Esophagus (tissue), 2 donors: ENCODE data around the gene SYNE1. TPM values are rescaled to one million over a fixed set of nuclear protein-coding genes. Genes with fewer than 3 reads are reported as not detected.
A peak's percentile ranks its signal among the peaks of the same experiment; 100 is the strongest.

Experiments
- H3K27ac ChIP-seq, 2 donors: one replicate each; pipeline ENCODE4 v1.5.1; 2013; ENCODE audit warnings: low read depth in 2 of 2, mild to moderate bottlenecking in 2 of 2, inconsistent platforms in 1 of 2, low read length in 1 of 2, moderate library complexity in 1 of 2
- H3K27me3 ChIP-seq, 2 donors: one replicate each; pipeline ENCODE4 v1.6.1; 2013; ENCODE audit warnings: low read length in 2 of 2, control low read depth in 1 of 2, mild to moderate bottlenecking in 1 of 2; ENCODE audit not compliant: insufficient read depth in 2 of 2, control insufficient read depth in 1 of 2
- H3K36me3 ChIP-seq, 2 donors: one replicate each; pipeline ENCODE4 v1.6.1; 2013; ENCODE audit warnings: low read length in 1 of 2; ENCODE audit not compliant: control insufficient read depth in 2 of 2, insufficient read depth in 2 of 2
- H3K4me1 ChIP-seq, 2 donors: one replicate each; pipeline ENCODE4 v1.6.1; 2013; ENCODE audit warnings: low read length in 1 of 2; ENCODE audit not compliant: control insufficient read depth in 2 of 2, insufficient read depth in 2 of 2
- H3K4me3 ChIP-seq, 2 donors: one replicate each; pipeline ENCODE4 v1.5.1; 2013; ENCODE audit warnings: low read length in 2 of 2, mild to moderate bottlenecking in 2 of 2, low read depth in 1 of 2, moderate library complexity in 1 of 2
- H3K9me3 ChIP-seq, 2 donors: one replicate each; pipeline ENCODE4 v1.6.1; 2013; ENCODE audit warnings: mild to moderate bottlenecking in 2 of 2, low read depth in 1 of 2, low read length in 1 of 2, moderate library complexity in 1 of 2; ENCODE audit not compliant: control insufficient read depth in 2 of 2, insufficient read depth in 1 of 2
- WGBS, 2 donors: extraction: QIAGEN DNeasy Blood & Tissue Kit; methylation state at CpG; one replicate each; pipeline ENCODE4 v1.1.7; 2013; 5-methylcytosine and 5-hydroxymethylcytosine counted together
- polyA plus RNA-seq, 2 donors: library from polyadenylated mRNA; stranded (reverse); fragments of 200-250 nt; gene quantifications; one replicate each; pipeline ENCODE4 v1.2.3, GENCODE V29; 2013
- donor health status: healthy with polysubstance abuse.
- donor health status: Bipolar disorder and iron deficiency.

Gene SYNE1
- polyA plus RNA-seq, 2 donors = 5.4 to 7.1 TPM

- Histone ChIP-seq H3K36me3 (peaks cover 0 to 2% of the 10 kb centered on the region in 2 donors), H3K4me1 (no peaks in the 10 kb centered on the region), H3K9me3 (no peaks in the 10 kb centered on the region), H3K27ac (no peak overlapping the region), H3K4me3 (no peak overlapping the region), H3K27me3 (no peaks in the 10 kb centered on the region)
- WGBS, 2 donors = 87% methylated on average over 10 of the region's 10 CpGs
Observed at GRCh38 chr6:152313542-152314482, 323.4 kb downstream of the SYNE1 start.

- Histone ChIP-seq H3K36me3 (peaks cover 0 to 2% of the 10 kb centered on the region in 2 donors), H3K9me3 (no peaks in the 10 kb centered on the region), H3K4me3 (no peak overlapping the region), H3K4me1 (no peaks in the 10 kb centered on the region), H3K27ac (no peak overlapping the region), H3K27me3 (no peaks in the 10 kb centered on the region)
- 97 to 100% methylated on average over 2 of the region's 2 CpGs for WGBS, 2 donors
Observed at GRCh38 chr6:152312434-152312833, 324.7 kb downstream of the SYNE1 start.

- 75 to 81% methylated on average over 7 of the region's 7 CpGs for WGBS, 2 donors
Observed at GRCh38 chr6:152310371-152310954, 326.7 kb downstream of the SYNE1 start.

GRCh38 chr6:152309648-152310047, 327.5 kb downstream of the SYNE1 start:
- H3K9me3 ChIP-seq = no peaks in the 10 kb centered on the region
- peaks cover 0 to 2% of the 10 kb centered on the region in 2 donors for H3K36me3 ChIP-seq
- no peak overlapping the region for H3K4me3 ChIP-seq
- H3K4me1 ChIP-seq = no peaks in the 10 kb centered on the region
- no peaks in the 10 kb centered on the region for H3K27me3 ChIP-seq
- no peak overlapping the region for H3K27ac ChIP-seq
- WGBS, 2 donors = 61 to 82% methylated on average over 6 of the region's 6 CpGs

More at GRCh38 chr6:152310371-152310954, 326.7 kb downstream of the SYNE1 start:
- H3K36me3 ChIP-seq = peaks cover 0 to 2% of the 10 kb centered on the region in 2 donors
- no peak overlapping the region for H3K27ac ChIP-seq
- H3K4me1 ChIP-seq = no peaks in the 10 kb centered on the region
- H3K4me3 ChIP-seq = no peak overlapping the region
- no peaks in the 10 kb centered on the region for H3K27me3 ChIP-seq
- H3K9me3 ChIP-seq = no peaks in the 10 kb centered on the region

- Histone ChIP-seq H3K36me3 (peaks cover 0 to 2% of the 10 kb centered on the region in 2 donors), H3K27me3 (no peaks in the 10 kb centered on the region), H3K4me3 (no peak overlapping the region), H3K4me1 (no peaks in the 10 kb centered on the region), H3K9me3 (no peaks in the 10 kb centered on the region), H3K27ac (no peak overlapping the region)
- WGBS, 2 donors = 85 to 95% methylated on average over 3 of the region's 3 CpGs
Observed at GRCh38 chr6:152309006-152309405, 328.2 kb downstream of the SYNE1 start.

- H3K27ac ChIP-seq = no peak overlapping the region
- H3K4me1 ChIP-seq = no peaks in the 10 kb centered on the region
- WGBS, 2 donors = 87 to 88% methylated on average over 5 of the region's 5 CpGs
- no peak overlapping the region for H3K4me3 ChIP-seq
- H3K27me3 ChIP-seq = no peaks in the 10 kb centered on the region
- H3K9me3 ChIP-seq = no peaks in the 10 kb centered on the region
- peaks cover 0 to 2% of the 10 kb centered on the region in 2 donors for H3K36me3 ChIP-seq
Observed at GRCh38 chr6:152308306-152308705, 328.9 kb downstream of the SYNE1 start.

- Histone ChIP-seq H3K4me1 (peaks cover 0 to 5% of the 10 kb centered on the region in 2 donors), H3K36me3 (peaks cover 0 to 2% of the 10 kb centered on the region in 2 donors), H3K27ac (no peak overlapping the region), H3K27me3 (no peaks in the 10 kb centered on the region), H3K9me3 (no peaks in the 10 kb centered on the region), H3K4me3 (no peak overlapping the region)
- 56 to 69% methylated on average over 1 of the region's 1 CpG for WGBS, 2 donors
Observed at GRCh38 chr6:152305672-152306071, 331.5 kb downstream of the SYNE1 start.

- WGBS, 2 donors = 1% methylated on average over 44 of the region's 44 CpGs
- H3K4me1 ChIP-seq = peaks cover 0 to 5% of the 10 kb centered on the region in 2 donors
- H3K27me3 ChIP-seq = no peaks in the 10 kb centered on the region
- H3K36me3 ChIP-seq = no peaks in the 10 kb centered on the region
- peak overlapping the region; percentile 89 to 90 for H3K27ac ChIP-seq
- H3K4me3 ChIP-seq = peak overlapping the region; percentile 74 to 81
- no peaks in the 10 kb centered on the region for H3K9me3 ChIP-seq
Observed at GRCh38 chr6:152301765-152302568, 335.2 kb downstream of the SYNE1 start.

- H3K36me3 ChIP-seq = no peaks in the 10 kb centered on the region
- no peaks in the 10 kb centered on the region for H3K27me3 ChIP-seq
- peak overlapping the region; percentile 74 to 81 for H3K4me3 ChIP-seq
- H3K4me1 ChIP-seq = peaks cover 0 to 5% of the 10 kb centered on the region in 2 donors
- peak overlapping the region; percentile 89 to 90 for H3K27ac ChIP-seq
- 11 to 13% methylated on average over 7 of the region's 7 CpGs for WGBS, 2 donors
- no peaks in the 10 kb centered on the region for H3K9me3 ChIP-seq
Observed at GRCh38 chr6:152301021-152301764, 336.0 kb downstream of the SYNE1 start.
